Mesothelial cell of epicardium (in vitro differentiated cells): ENCODE measurements around the gene UBTF. TPM values are rescaled to one million over a fixed set of nuclear protein-coding genes. Genes with fewer than 3 reads are reported as not detected.

ENCODE experiments used
- DNase-seq, 2 experiments: peaks; one replicate each; pipeline ENCODE4 v3.0.0; 2021; ENCODE audit warnings: low spot score in 2 of 2; ENCODE audit not compliant: unreplicated experiment in 2 of 2
- H3K27ac Mint-ChIP-seq: 2 replicates; pipeline ENCODE4 v1.8.0; 2021; ENCODE audit warnings: mixed read lengths
- H3K27me3 Mint-ChIP-seq: 2 replicates; pipeline ENCODE4 v1.8.0; 2021; ENCODE audit warnings: low read depth, mixed read lengths
- H3K36me3 Mint-ChIP-seq: 2 replicates; pipeline ENCODE4 v1.8.0; 2021; ENCODE audit warnings: mixed read lengths
- H3K4me1 Mint-ChIP-seq: 2 replicates; pipeline ENCODE4 v1.8.0; 2021; ENCODE audit warnings: mixed read lengths
- H3K4me3 Mint-ChIP-seq: 2 replicates; pipeline ENCODE4 v1.8.0; 2021; ENCODE audit warnings: mild to moderate bottlenecking, moderate library complexity, mixed read lengths
- H3K9me3 Mint-ChIP-seq: 2 replicates; pipeline ENCODE4 v1.8.0; 2021; ENCODE audit warnings: mixed read lengths
- CTCF ChIP-seq: fragments of 200-600 bp; sonication (generic); IDR thresholded peaks from one replicate; pipeline ENCODE4 v1.5.0; 2021; ENCODE audit warnings: antibody characterized with exemption; ENCODE audit not compliant: unreplicated experiment
- total RNA-seq: library from RNA; stranded (reverse); gene quantifications from 3 replicates; pipeline ENCODE4 v1.2.1, GENCODE V29; 2021

Gene UBTF
- total RNA-seq: 113 to 120 TPM (median 119 TPM) in 3 replicates

- TF ChIP-seq CTCF: no peak
- DNase-seq: peak; percentile 74 to 75
- peak within 1 kb of the TSS; percentile 98 for H3K27ac Mint-ChIP-seq
- H3K4me3 Mint-ChIP-seq: peak within 1 kb of the TSS; percentile 94
- peaks cover 11% of the 10 kb centered on the region for H3K36me3 Mint-ChIP-seq
- H3K4me1 Mint-ChIP-seq: peaks cover 28% of the 10 kb centered on the region
- no peaks in the 10 kb centered on the region for H3K27me3 Mint-ChIP-seq
- H3K9me3 Mint-ChIP-seq: no peaks in the 10 kb centered on the region
Observed at GRCh38 chr17:44219616-44220212, at the start of gene UBTF. Gene UBTF, minus strand, starts transcription at chr17:44219675. Its CDS starts 1,446 bp downstream, at chr17:44218229.

GRCh38 chr17:44268709-44269534 lies 49.4 kb upstream of the UBTF start:
- no peak for TF ChIP-seq CTCF
- DNase-seq: no peak
- Mint-ChIP-seq H3K27me3 (peaks cover 8% of the 10 kb centered on the region), H3K4me3 (no peak overlapping the region), H3K27ac (no peak overlapping the region), H3K9me3 (no peaks in the 10 kb centered on the region), H3K4me1 (no peaks in the 10 kb centered on the region), H3K36me3 (no peaks in the 10 kb centered on the region)

- Mint-ChIP-seq H3K36me3 (no peaks in the 10 kb centered on the region), H3K27me3 (peaks cover 12% of the 10 kb centered on the region), H3K9me3 (no peaks in the 10 kb centered on the region), H3K4me1 (no peaks in the 10 kb centered on the region), H3K4me3 (no peak within 1 kb of the TSS), H3K27ac (no peak within 1 kb of the TSS)
- no peak for DNase-seq
- TF ChIP-seq CTCF: no peak
Observed at GRCh38 chr17:44267818-44268490, 48.5 kb upstream of the UBTF start, which contains the start of gene SLC4A1. Gene SLC4A1, minus strand, starts transcription at chr17:44268135. Its CDS starts 5,269 bp downstream, at chr17:44262866.

GRCh38 chr17:44267165-44267455 lies 47.6 kb upstream of the UBTF start:
- Mint-ChIP-seq H3K4me3 (no peak overlapping the region), H3K36me3 (no peaks in the 10 kb centered on the region), H3K27me3 (peaks cover 17% of the 10 kb centered on the region), H3K4me1 (no peaks in the 10 kb centered on the region), H3K9me3 (no peaks in the 10 kb centered on the region), H3K27ac (no peak overlapping the region)
- no peak for DNase-seq
- no peak for TF ChIP-seq CTCF

- Mint-ChIP-seq H3K4me1 (no peaks in the 10 kb centered on the region), H3K4me3 (no peak overlapping the region), H3K9me3 (no peaks in the 10 kb centered on the region), H3K36me3 (no peaks in the 10 kb centered on the region), H3K27ac (no peak overlapping the region), H3K27me3 (peaks cover 17% of the 10 kb centered on the region)
- DNase-seq: no peak
- TF ChIP-seq CTCF: no peak
Observed at GRCh38 chr17:44266402-44267164, 47.1 kb upstream of the UBTF start.
